IPS-15b (cell line): Measurements from ENCODE around the gene ZRANB3.

Source experiments
- H3K27me3 ChIP-seq: one replicate; pipeline ENCODE4 v1.6.1; 2013; ENCODE audit warnings: low read length; ENCODE audit not compliant: control insufficient read depth, insufficient read depth
- H3K36me3 ChIP-seq: one replicate; pipeline ENCODE4 v1.6.1; 2013; ENCODE audit warnings: low read length; ENCODE audit not compliant: control insufficient read depth, insufficient read depth
- H3K4me1 ChIP-seq: one replicate; pipeline ENCODE4 v1.6.1; 2013; ENCODE audit warnings: mild to moderate bottlenecking, low read length; ENCODE audit not compliant: control insufficient read depth, insufficient read depth
- H3K4me3 ChIP-seq: one replicate; pipeline ENCODE4 v1.5.1; 2013; ENCODE audit warnings: low read depth, low read length
- H3K9ac ChIP-seq: one replicate; pipeline ENCODE4 v1.6.1; 2013; ENCODE audit warnings: low read depth, mild to moderate bottlenecking, low read length
- H3K9me3 ChIP-seq: one replicate; pipeline ENCODE4 v1.6.1; 2013; ENCODE audit warnings: mild to moderate bottlenecking, low read length; ENCODE audit not compliant: control insufficient read depth, insufficient read depth

The ZRANB3 gene

GRCh38 chr2:135189148-135189547, 341.9 kb downstream of the ZRANB3 start:
- no peaks in the 10 kb centered on the region for H3K36me3 ChIP-seq
- H3K4me1 ChIP-seq = no peaks in the 10 kb centered on the region
- no peaks in the 10 kb centered on the region for H3K9me3 ChIP-seq
- H3K4me3 ChIP-seq = no peak overlapping the region
- H3K27me3 ChIP-seq = no peaks in the 10 kb centered on the region
- no peak overlapping the region for H3K9ac ChIP-seq

DNA sequence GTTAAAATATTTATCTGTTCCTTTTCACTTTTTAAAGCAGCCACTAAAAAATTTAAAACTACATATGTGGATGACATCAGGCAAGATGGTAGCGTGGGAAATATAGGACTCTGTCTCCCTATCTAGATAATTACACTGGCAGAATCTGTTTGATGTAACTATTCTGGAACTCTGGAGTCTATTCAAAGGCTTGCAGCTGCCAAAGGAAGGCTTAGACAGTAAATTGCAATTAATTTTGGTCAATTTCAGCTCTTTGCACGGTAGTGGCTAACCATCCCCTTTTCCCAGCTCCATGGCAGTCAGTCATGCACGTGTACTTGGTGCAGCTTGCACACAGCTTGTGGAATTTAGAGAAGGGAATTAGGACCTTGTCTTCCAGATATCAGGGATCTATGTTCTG, 343.7 kb downstream of the ZRANB3 start:
- H3K9ac ChIP-seq = no peak overlapping the region

GRCh38 chr2:135186054-135186453, 345.0 kb downstream of the ZRANB3 start:
- no peak overlapping the region for H3K9ac ChIP-seq
- peaks cover 6% of the 10 kb centered on the region for H3K4me1 ChIP-seq
- H3K36me3 ChIP-seq = no peaks in the 10 kb centered on the region
- no peaks in the 10 kb centered on the region for H3K27me3 ChIP-seq
- no peaks in the 10 kb centered on the region for H3K9me3 ChIP-seq
- H3K4me3 ChIP-seq = no peak overlapping the region

More for the DNA sequence above, 343.7 kb downstream of the ZRANB3 start:
- H3K36me3 ChIP-seq = no peaks in the 10 kb centered on the region
- H3K4me1 ChIP-seq = peaks cover 3% of the 10 kb centered on the region
- H3K4me3 ChIP-seq = no peak overlapping the region
- no peaks in the 10 kb centered on the region for H3K9me3 ChIP-seq
- no peaks in the 10 kb centered on the region for H3K27me3 ChIP-seq

GRCh38 chr2:135183822-135184221, 347.2 kb downstream of the ZRANB3 start:
- Histone ChIP-seq H3K9ac (no peak overlapping the region), H3K9me3 (no peaks in the 10 kb centered on the region), H3K4me1 (peaks cover 6% of the 10 kb centered on the region), H3K4me3 (no peak overlapping the region), H3K36me3 (no peaks in the 10 kb centered on the region), H3K27me3 (no peaks in the 10 kb centered on the region)

DNA sequence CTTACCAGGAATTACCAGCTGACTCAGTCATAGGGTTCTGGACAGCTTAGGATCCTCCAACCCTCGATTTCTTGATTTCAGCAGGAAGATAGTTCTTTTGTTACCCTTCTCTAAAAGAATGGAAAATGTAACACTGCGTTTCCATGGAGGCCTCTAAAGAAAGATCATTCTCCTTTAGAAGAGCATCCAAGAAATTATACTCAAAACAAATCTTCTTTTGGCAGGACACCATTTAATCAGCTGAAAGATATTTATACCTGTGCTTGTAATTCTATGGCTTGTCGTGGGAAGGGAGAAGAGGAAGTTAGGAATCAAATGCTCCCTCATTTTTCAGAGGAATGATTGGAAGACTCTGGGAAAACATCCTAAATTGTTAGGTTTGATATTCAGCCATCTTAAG, 348.4 kb downstream of the ZRANB3 start:
- Histone ChIP-seq H3K36me3 (no peaks in the 10 kb centered on the region), H3K4me3 (no peak overlapping the region), H3K9ac (no peak overlapping the region), H3K27me3 (no peaks in the 10 kb centered on the region), H3K9me3 (no peaks in the 10 kb centered on the region), H3K4me1 (peaks cover 6% of the 10 kb centered on the region)

DNA sequence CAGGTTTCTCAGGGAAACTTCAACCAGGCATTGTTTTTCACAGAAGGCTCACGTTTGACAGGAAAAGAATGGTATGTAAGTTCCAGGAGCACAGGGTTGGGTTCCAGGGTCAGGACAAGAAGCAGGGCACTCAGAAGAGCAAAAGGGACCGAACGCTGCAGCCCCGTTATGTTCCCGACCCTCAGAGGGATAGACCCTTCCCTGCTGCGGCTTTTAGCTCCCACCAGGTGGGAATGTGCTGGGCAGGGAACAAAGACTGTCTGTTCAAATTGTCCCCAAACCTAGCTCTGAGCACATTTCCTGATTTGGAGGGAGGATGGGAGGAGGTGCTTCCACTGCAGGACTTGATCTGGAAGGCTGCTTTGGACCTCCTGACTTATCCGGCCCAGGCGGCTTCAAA, 348.8 kb downstream of the ZRANB3 start:
- Histone ChIP-seq H3K36me3 (no peaks in the 10 kb centered on the region), H3K9me3 (no peaks in the 10 kb centered on the region), H3K4me1 (peaks cover 6% of the 10 kb centered on the region), H3K4me3 (no peak overlapping the region), H3K27me3 (no peaks in the 10 kb centered on the region), H3K9ac (no peak overlapping the region)

DNA sequence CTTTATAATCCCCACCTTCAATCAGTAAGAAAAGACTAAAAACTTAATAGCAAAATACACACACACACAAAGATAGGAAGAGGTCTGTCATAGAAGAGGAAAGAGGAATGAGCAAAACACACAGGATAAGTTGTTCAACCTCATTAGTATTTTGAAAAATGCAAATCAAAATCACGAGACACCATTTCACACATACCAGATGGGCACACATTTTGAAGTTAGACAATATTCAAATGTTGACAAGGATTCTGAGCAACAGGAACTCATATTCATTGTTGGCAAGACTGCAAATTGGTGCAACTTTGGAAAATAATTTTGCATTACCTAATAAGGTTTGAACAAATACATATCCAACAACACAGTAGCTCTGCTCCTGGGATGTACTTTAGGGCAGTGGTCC, 351.3 kb downstream of the ZRANB3 start:
- Histone ChIP-seq H3K36me3 (no peaks in the 10 kb centered on the region), H3K9me3 (no peaks in the 10 kb centered on the region), H3K9ac (no peak overlapping the region), H3K27me3 (no peaks in the 10 kb centered on the region), H3K4me1 (peaks cover 6% of the 10 kb centered on the region), H3K4me3 (no peak overlapping the region)

GRCh38 chr2:135175177-135175576, 355.8 kb downstream of the ZRANB3 start:
- H3K27me3 ChIP-seq = no peaks in the 10 kb centered on the region
- H3K4me3 ChIP-seq = no peak overlapping the region
- no peaks in the 10 kb centered on the region for H3K4me1 ChIP-seq
- no peak overlapping the region for H3K9ac ChIP-seq
- no peaks in the 10 kb centered on the region for H3K9me3 ChIP-seq
- H3K36me3 ChIP-seq = peaks cover 2% of the 10 kb centered on the region

GRCh38 chr2:135174810-135175093, 356.3 kb downstream of the ZRANB3 start:
- peaks cover 2% of the 10 kb centered on the region for H3K36me3 ChIP-seq
- no peaks in the 10 kb centered on the region for H3K4me1 ChIP-seq
- no peak overlapping the region for H3K9ac ChIP-seq
- no peaks in the 10 kb centered on the region for H3K9me3 ChIP-seq
- H3K27me3 ChIP-seq = no peaks in the 10 kb centered on the region
- H3K4me3 ChIP-seq = no peak overlapping the region

GRCh38 chr2:135174049-135174809, 356.8 kb downstream of the ZRANB3 start:
- Histone ChIP-seq H3K36me3 (peaks cover 2% of the 10 kb centered on the region), H3K9ac (no peak overlapping the region), H3K9me3 (no peaks in the 10 kb centered on the region), H3K27me3 (no peaks in the 10 kb centered on the region), H3K4me1 (no peaks in the 10 kb centered on the region), H3K4me3 (no peak overlapping the region)

DNA sequence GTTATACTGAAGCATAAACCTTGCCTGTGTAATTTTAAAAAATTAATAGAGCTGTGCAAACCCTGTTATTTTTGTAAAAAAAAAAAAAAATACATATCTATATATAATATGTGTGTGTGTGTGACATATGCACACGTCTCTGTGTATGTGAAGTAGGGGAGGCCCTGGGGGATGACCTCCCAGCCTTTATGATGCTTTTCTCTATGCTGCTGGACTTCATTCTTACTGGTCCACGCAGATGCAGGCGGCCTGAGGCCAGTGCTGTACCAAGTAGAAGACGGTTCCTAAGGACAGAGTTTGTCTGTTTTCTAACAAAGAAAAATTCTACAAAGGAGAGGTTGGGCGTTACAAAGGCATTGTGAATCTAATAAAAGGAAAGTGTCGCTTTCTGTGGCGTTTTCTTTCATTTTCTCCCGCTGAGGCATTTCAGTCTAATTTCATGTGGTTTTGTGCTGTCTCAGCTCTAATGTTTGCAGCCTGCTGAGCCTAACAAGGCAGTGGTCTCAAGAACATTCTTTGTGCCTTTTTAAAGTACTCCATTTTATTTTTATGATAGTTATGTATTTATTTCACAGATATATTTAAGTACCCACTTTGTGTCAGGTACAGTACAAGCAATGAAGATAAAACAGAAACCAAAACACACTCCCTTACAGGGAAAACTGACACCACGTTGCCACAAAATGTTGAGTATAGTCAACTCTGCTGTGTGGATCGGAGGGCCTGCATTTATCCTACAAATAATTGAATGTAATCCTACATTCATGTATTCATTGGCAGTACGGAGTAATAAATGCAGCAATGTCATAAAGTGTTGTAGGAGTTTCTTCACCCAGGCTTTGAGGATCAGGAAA, 360.9 kb downstream of the ZRANB3 start:
- H3K4me1 ChIP-seq = peaks cover 3% of the 10 kb centered on the region
- H3K9ac ChIP-seq = no peak overlapping the region
- H3K4me3 ChIP-seq = no peak overlapping the region
- no peaks in the 10 kb centered on the region for H3K9me3 ChIP-seq
- peaks cover 9% of the 10 kb centered on the region for H3K36me3 ChIP-seq
- no peaks in the 10 kb centered on the region for H3K27me3 ChIP-seq
